HepG2 (cell line): ENCODE measurements around the gene IRF2BPL. TPM values are rescaled to one million over a fixed set of nuclear protein-coding genes. Genes with fewer than 3 reads are reported as not detected.
A peak's percentile ranks its signal among the peaks of the same experiment; 100 is the strongest.

Experiments
- CCAR2 ChIP-seq: fragments of 200-400 bp; formaldehyde crosslinking; optimal IDR thresholded peaks from 2 replicates; pipeline ENCODE3; 2018; ENCODE audit warnings: low read depth, mild to moderate bottlenecking, low read length, moderate library complexity
- FOXA1 ChIP-seq, 2 experiments: fragments of 450-650 bp in 1 of 2; sonication (generic) in 1 of 2; formaldehyde crosslinking in 1 of 2; IDR thresholded peaks; 2 replicates each; pipeline versions ENCODE4 v1.4.0 to v1.6.1; 2016 to 2020; ENCODE audit warnings: missing genetic modification reagents in 1 of 2
- GABPA ChIP-seq, 2 experiments: IDR thresholded peaks; 2 replicates each; pipeline ENCODE4 v1.6.1; 2011 to 2016; ENCODE audit warnings: low read depth in 2 of 2, low read length in 1 of 2, missing biosample characterization in 1 of 2, missing genetic modification characterization in 1 of 2
- HOXA3 ChIP-seq: sonication (generic); formaldehyde crosslinking; IDR thresholded peaks from 2 replicates; pipeline ENCODE4 v1.5.0; 2020; ENCODE audit warnings: missing genetic modification reagents
- KMT2A ChIP-seq: sonication (generic); formaldehyde crosslinking; IDR thresholded peaks from 2 replicates; pipeline ENCODE4 v1.4.0; 2020; ENCODE audit warnings: missing genetic modification reagents
- RAD21 ChIP-seq: fragments of 450-650 bp; formaldehyde crosslinking; IDR thresholded peaks from 2 replicates; pipeline ENCODE4 v1.5.0; 2020; ENCODE audit warnings: mild to moderate bottlenecking
- RBFOX2 ChIP-seq: fragments of 200-400 bp; formaldehyde crosslinking; IDR thresholded peaks from 2 replicates; pipeline ENCODE4 v1.6.1; 2017; ENCODE audit warnings: low read depth, mild to moderate bottlenecking, low read length
- STAG1 ChIP-seq: sonication (generic); formaldehyde crosslinking; IDR thresholded peaks from 2 replicates; pipeline ENCODE4 v1.4.0; 2020; ENCODE audit warnings: missing genetic modification reagents
- TAF15 ChIP-seq: fragments of 200-400 bp; formaldehyde crosslinking; IDR thresholded peaks from one replicate; pipeline ENCODE4 v1.6.1; 2018; ENCODE audit warnings: mild to moderate bottlenecking, low read depth, low read length; ENCODE audit not compliant: poor library complexity, severe bottlenecking
- YEATS4 ChIP-seq: sonication (generic); formaldehyde crosslinking; IDR thresholded peaks from 2 replicates; pipeline ENCODE4 v1.4.0; 2020; ENCODE audit warnings: missing genetic modification reagents, borderline replicate concordance
- ZFX ChIP-seq: sonication (generic); formaldehyde crosslinking; IDR thresholded peaks from 2 replicates; pipeline ENCODE4 v1.4.0; 2020; ENCODE audit warnings: mild to moderate bottlenecking, low read depth, missing genetic modification reagents, moderate library complexity
- ZNF234 ChIP-seq: sonication (generic); formaldehyde crosslinking; conservative IDR thresholded peaks from 2 replicates; pipeline ENCODE4 v1.5.1; 2020; ENCODE audit warnings: mild to moderate bottlenecking, missing genetic modification reagents
- ZNF282 ChIP-seq: fragments of 450-650 bp; IDR thresholded peaks from 2 replicates; pipeline ENCODE4 v1.6.1; 2018; ENCODE audit not compliant: partially characterized antibody
- ZNF337 ChIP-seq: sonication (generic); formaldehyde crosslinking; IDR thresholded peaks from 2 replicates; pipeline ENCODE4 v1.5.1; 2020; ENCODE audit warnings: missing genetic modification reagents, low read depth, mild to moderate bottlenecking, borderline replicate concordance
- ZNF616 ChIP-seq: sonication (generic); formaldehyde crosslinking; IDR thresholded peaks from 2 replicates; pipeline ENCODE4 v1.5.0; 2020; ENCODE audit warnings: low read depth, mild to moderate bottlenecking, missing genetic modification reagents
- ZNF768 ChIP-seq: sonication (generic); formaldehyde crosslinking; IDR thresholded peaks from 2 replicates; pipeline ENCODE4 v1.4.0; 2020; ENCODE audit warnings: missing genetic modification reagents
- ZNF770 ChIP-seq: sonication (generic); formaldehyde crosslinking; IDR thresholded peaks from 2 replicates; pipeline ENCODE4 v1.5.0; 2020; ENCODE audit warnings: mild to moderate bottlenecking, missing genetic modification reagents
- ZSCAN21 ChIP-seq: sonication (generic); formaldehyde crosslinking; IDR thresholded peaks from 2 replicates; pipeline ENCODE4 v1.8.0; 2022; ENCODE audit warnings: mild to moderate bottlenecking, missing genetic modification reagents, moderate library complexity, borderline replicate concordance
- polyA plus RNA-seq, 8 experiments: library from polyadenylated mRNA; depleted of rRNA in 3 of 8; stranded (reverse) in 7 of 8; unstranded in 1 of 8; fragments of >200 nt; fragmentation: Illumina TruSeq in 4 of 8; extraction: Trizol in 4 of 8; gene quantifications; 2 replicates each; pipeline versions ENCODE4 v1.2.1 to v1.2.3, GENCODE V29; 2011 to 2016; ENCODE audit warnings: low read depth in 4 of 8, missing spikeins in 1 of 8, mixed read lengths in 1 of 8; ENCODE audit not compliant: insufficient read depth in 1 of 8
- total RNA-seq, 5 experiments: library from RNA; depleted of rRNA; stranded (reverse); fragments of >200 nt; fragmentation: Illumina TruSeq; extraction: Trizol; gene quantifications; 2 replicates each; pipeline ENCODE4 v1.2.3, GENCODE V29; 2016; ENCODE audit warnings: low read depth in 1 of 5
- TF ChIP-seq, protein P1 (sequence below): sonication (generic); formaldehyde crosslinking; IDR thresholded peaks from 2 replicates; pipeline ENCODE4 v1.4.0; 2020; ENCODE audit warnings: missing genetic modification reagents
- TF ChIP-seq, protein P2 (sequence below): sonication (generic); formaldehyde crosslinking; IDR thresholded peaks from 2 replicates; pipeline ENCODE4 v1.5.0; 2020; ENCODE audit warnings: missing genetic modification reagents, mild to moderate bottlenecking, borderline replicate concordance

IRF2BPL gene
- total and polyA plus RNA-seq, 2 of the 13 experiments (the other 11 are each of a cell fraction or from before 2014, with no cell fraction given), result 6.6 to 8.4 TPM

GRCh38 chr14:77026930-77027537, 1.5 kb downstream of the IRF2BPL start (continued):
- TF ChIP-seq, protein P1, sequence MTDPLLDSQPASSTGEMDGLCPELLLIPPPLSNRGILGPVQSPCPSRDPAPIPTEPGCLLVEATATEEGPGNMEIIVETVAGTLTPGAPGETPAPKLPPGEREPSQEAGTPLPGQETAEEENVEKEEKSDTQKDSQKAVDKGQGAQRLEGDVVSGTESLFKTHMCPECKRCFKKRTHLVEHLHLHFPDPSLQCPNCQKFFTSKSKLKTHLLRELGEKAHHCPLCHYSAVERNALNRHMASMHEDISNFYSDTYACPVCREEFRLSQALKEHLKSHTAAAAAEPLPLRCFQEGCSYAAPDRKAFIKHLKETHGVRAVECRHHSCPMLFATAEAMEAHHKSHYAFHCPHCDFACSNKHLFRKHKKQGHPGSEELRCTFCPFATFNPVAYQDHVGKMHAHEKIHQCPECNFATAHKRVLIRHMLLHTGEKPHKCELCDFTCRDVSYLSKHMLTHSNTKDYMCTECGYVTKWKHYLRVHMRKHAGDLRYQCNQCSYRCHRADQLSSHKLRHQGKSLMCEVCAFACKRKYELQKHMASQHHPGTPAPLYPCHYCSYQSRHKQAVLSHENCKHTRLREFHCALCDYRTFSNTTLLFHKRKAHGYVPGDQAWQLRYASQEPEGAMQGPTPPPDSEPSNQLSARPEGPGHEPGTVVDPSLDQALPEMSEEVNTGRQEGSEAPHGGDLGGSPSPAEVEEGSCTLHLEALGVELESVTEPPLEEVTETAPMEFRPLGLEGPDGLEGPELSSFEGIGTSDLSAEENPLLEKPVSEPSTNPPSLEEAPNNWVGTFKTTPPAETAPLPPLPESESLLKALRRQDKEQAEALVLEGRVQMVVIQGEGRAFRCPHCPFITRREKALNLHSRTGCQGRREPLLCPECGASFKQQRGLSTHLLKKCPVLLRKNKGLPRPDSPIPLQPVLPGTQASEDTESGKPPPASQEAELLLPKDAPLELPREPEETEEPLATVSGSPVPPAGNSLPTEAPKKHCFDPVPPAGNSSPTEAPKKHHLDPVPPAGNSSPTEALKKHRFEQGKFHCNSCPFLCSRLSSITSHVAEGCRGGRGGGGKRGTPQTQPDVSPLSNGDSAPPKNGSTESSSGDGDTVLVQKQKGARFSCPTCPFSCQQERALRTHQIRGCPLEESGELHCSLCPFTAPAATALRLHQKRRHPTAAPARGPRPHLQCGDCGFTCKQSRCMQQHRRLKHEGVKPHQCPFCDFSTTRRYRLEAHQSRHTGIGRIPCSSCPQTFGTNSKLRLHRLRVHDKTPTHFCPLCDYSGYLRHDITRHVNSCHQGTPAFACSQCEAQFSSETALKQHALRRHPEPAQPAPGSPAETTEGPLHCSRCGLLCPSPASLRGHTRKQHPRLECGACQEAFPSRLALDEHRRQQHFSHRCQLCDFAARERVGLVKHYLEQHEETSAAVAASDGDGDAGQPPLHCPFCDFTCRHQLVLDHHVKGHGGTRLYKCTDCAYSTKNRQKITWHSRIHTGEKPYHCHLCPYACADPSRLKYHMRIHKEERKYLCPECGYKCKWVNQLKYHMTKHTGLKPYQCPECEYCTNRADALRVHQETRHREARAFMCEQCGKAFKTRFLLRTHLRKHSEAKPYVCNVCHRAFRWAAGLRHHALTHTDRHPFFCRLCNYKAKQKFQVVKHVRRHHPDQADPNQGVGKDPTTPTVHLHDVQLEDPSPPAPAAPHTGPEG (CRISPR knock-in tag), result no peak
- TF ChIP-seq TAF15 (peak; percentile 4), KMT2A (CRISPR knock-in tag) (0 out of 2 replicates have a peak, but pooled peaks have one; percentile 8), ZNF234 (no peak), ZSCAN21 (CRISPR knock-in tag) (no peak), CCAR2 (no peak), ZNF616 (0 out of 2 replicates have a peak, but pooled peaks have one; percentile 1), FOXA1 (IDR thresholded peaks at IDR 0.05) (no peak), FOXA1 (CRISPR knock-in tag; IDR thresholded peaks at IDR 0.05) (no peak), HOXA3 (CRISPR knock-in tag) (no peak; the same call in 1 of the 2 replicates), ZNF768 (peak; percentile 9; the same call in 1 of the 2 replicates), GABPA (IDR thresholded peaks at IDR 0.05; ENCODE audit: low read depth, low read length) (no peak), GABPA (CRISPR knock-in tag; IDR thresholded peaks at IDR 0.05; ENCODE audit: low read depth) (no peak), RBFOX2 (peak; percentile 7; the same call in 1 of the 2 replicates), ZFX (CRISPR knock-in tag) (peak; percentile 5; the same call in 1 of the 2 replicates), ZNF282 (no peak), RAD21 (peak; percentile 70), YEATS4 (CRISPR knock-in tag) (0 out of 2 replicates have a peak, but pooled peaks have one; percentile 3), ZNF770 (CRISPR knock-in tag) (no peak), STAG1 (peak; percentile 24), ZNF337 (CRISPR knock-in tag) (no peak)
- TF ChIP-seq, protein P2, sequence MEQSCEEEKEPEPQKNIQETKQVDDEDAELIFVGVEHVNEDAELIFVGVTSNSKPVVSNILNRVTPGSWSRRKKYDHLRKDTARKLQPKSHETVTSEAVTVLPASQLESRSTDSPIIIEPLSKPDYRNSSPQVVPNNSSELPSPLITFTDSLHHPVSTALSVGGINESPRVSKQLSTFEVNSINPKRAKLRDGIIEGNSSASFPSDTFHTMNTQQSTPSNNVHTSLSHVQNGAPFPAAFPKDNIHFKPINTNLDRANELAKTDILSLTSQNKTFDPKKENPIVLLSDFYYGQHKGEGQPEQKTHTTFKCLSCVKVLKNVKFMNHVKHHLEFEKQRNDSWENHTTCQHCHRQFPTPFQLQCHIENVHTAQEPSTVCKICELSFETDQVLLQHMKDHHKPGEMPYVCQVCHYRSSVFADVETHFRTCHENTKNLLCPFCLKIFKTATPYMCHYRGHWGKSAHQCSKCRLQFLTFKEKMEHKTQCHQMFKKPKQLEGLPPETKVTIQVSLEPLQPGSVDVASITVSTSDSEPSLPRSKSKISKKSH (CRISPR knock-in tag), result no peak
